ENCODE results near the gene TRABD2A.

TRABD2A gene

DNA sequence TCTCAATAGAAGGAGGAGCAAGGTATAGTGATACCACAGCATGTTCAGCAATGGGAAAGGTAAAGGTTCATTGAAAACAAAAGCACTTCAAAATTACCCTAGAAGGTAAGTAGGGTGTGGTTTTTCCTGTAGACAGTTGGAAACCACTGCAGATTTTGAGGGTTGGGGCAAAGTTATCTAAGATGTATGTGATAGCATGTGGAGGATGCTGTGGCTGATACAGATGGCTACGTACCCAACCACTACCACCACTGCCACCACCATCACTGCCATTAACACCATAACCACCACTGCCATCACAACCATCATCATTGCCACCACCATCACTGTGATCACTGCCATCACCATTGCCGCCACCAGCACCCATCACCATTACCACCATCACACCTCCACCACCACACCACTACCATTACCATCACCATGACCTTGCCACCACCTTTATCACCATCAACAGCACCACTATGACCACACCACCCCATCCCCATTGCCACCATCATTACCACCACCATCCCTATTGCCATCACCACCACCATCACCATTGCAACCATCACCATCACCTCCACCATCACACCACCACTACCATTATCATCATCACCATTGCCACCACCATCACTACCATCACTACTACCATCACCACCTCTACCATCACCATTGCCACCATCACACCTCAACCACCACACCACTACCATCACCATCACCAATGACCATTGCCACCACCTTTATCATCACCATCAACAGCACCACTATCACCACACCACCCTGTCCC lies 28.2 kb upstream of the TRABD2A start:
- H3K4me1 Mint-ChIP-seq (ENCODE audit: low read depth) = peaks cover 51% of the 10 kb centered on the region
- peaks cover 18% of the 10 kb centered on the region for H3K9me3 Mint-ChIP-seq
- H3K4me3 Mint-ChIP-seq = peak overlapping the region; percentile 96
- H3K36me3 Mint-ChIP-seq (ENCODE audit: low read depth) = peaks cover 49% of the 10 kb centered on the region
- H3K27me3 Mint-ChIP-seq (ENCODE audit: low read depth) = no peaks in the 10 kb centered on the region
- H3K27ac Mint-ChIP-seq = peak overlapping the region; percentile 91

DNA sequence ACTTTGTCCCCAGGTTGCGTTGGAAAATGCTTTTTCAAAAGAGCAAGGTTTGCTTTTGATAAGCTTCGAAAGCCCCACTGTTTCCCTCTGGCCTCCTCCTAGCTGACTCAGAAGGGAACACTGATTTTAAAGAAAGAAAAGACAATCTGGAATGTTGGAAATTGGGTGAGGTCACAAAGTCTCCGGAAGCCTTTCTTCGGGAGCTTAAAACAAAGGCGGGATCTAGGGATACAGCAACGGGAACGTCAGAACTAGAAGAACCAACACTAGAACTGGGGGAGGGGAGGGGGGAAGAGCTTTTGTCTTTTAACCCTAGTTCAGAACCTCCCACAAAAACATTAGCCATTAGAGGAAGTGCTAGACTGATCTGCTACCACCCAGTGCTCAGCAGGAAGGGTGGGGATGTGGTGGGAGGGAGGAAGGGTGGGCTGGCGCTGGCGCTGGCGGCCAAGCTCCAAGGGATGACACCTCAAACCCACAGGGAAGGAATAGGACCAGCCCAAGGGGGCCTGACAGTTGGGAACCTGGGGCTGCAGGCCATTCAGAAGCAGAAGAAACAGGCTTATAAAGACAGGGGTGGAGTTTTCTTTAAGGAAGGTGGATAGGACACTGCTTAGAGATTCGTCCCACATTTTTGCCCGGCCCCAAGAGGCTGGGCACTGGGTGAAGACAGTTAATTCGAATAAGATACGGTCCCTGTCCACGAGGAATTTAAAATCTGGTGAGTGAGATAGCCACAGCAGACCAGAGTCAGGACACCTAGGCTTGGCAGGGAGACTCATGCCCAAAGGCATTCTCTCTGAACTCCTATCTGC lies 26.2 kb upstream of the TRABD2A start:
- Mint-ChIP-seq H3K36me3 (ENCODE audit: low read depth) (peaks cover 51% of the 10 kb centered on the region), H3K27me3 (ENCODE audit: low read depth) (no peaks in the 10 kb centered on the region), H3K27ac (peak overlapping the region; percentile 91), H3K4me3 (peak overlapping the region; percentile 96), H3K4me1 (ENCODE audit: low read depth) (peaks cover 58% of the 10 kb centered on the region), H3K9me3 (peaks cover 18% of the 10 kb centered on the region)

DNA sequence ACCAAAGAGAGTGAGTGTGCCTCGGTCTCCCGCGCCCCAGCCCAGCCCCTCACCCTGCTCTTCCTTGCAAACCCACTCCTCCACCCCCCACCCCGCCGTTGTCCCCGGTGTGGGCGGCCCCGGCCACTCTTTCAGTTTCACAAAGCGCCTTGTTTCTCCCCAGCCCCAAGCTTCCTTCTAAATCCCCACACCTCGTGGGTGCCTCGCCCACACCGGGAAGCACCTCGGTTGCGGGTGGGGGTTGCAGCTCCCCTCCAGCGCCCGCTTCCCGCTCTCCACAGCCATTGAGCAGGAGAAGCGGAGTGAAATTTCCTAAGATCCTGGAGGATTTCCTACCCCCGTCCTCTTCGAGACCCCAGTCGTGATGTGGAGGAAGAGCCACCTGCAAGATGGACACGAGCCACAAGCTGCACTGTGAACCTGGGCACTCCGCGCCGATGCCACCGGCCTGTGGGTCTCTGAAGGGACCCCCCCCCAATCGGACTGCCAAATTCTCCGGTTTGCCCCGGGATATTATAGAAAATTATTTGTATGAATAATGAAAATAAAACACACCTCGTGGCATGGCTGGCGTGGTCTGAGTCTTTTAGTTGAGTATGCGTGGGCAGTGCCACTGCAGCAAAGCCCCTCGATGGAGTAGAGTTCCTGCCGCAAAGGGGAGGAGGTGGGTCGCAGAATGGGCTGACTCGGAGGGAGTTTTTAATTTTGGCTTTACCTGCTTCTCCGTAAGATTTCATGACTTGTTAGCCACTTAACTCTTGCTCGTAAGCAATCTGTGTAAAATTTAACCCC lies 25.4 kb upstream of the TRABD2A start:
- Mint-ChIP-seq H3K27ac (peak overlapping the region; percentile 91), H3K4me3 (peak overlapping the region; percentile 96), H3K9me3 (peaks cover 18% of the 10 kb centered on the region), H3K36me3 (ENCODE audit: low read depth) (peaks cover 47% of the 10 kb centered on the region), H3K4me1 (ENCODE audit: low read depth) (peaks cover 58% of the 10 kb centered on the region), H3K27me3 (ENCODE audit: low read depth) (no peaks in the 10 kb centered on the region)

DNA sequence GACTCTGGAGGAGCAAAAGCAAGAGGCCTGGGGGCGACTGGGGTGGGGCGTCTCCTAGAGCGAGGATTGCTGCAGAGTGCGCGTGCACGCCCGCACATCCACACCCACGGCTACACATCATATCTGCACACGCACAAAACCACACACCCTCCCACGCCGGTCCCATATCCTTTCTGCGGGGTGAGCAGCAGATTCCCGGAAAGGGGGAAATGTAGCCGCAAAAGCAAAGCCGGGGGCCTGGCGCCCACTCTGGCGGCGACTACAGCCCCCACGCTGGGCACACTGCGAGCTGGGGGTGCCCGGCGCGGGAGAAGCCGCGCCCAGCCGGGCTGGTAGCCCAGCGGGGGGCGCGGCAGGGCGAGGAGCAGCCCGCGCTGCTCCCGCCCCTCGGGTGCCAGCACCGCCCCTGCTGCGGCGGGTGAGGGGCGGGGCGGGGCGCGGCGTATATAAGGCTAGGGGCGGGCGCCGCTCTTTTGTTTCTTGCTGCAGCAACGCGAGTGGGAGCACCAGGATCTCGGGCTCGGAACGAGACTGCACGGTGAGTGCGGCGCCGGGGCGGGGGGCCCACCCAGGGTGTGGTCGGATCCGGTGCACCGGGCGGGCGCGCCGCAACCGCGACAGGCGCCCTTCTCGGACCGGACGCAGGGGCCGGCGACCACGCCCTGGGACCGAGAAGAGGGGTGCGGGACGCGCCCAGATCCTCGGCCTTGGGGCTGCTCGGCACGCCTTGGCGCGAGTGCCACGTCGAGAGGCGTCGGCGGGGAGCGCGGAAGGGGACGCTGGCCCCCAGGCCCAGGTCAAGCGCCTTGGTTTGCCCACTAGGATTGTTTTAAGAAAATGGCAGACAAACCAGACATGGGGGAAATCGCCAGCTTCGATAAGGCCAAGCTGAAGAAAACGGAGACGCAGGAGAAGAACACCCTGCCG lies 24.6 kb upstream of the TRABD2A start, which contains the start of gene TMSB10:
Gene TMSB10 (plus strand): TSS at position 476 of the 927 bp plus-strand sequence.
- peak within 1 kb of the TSS; percentile 91 for H3K27ac Mint-ChIP-seq
- H3K9me3 Mint-ChIP-seq = peaks cover 18% of the 10 kb centered on the region
- peaks cover 57% of the 10 kb centered on the region for H3K4me1 Mint-ChIP-seq (ENCODE audit: low read depth)
- peak within 1 kb of the TSS; percentile 96 for H3K4me3 Mint-ChIP-seq
- no peaks in the 10 kb centered on the region for H3K27me3 Mint-ChIP-seq (ENCODE audit: low read depth)
- H3K36me3 Mint-ChIP-seq (ENCODE audit: low read depth) = peaks cover 45% of the 10 kb centered on the region

DNA sequence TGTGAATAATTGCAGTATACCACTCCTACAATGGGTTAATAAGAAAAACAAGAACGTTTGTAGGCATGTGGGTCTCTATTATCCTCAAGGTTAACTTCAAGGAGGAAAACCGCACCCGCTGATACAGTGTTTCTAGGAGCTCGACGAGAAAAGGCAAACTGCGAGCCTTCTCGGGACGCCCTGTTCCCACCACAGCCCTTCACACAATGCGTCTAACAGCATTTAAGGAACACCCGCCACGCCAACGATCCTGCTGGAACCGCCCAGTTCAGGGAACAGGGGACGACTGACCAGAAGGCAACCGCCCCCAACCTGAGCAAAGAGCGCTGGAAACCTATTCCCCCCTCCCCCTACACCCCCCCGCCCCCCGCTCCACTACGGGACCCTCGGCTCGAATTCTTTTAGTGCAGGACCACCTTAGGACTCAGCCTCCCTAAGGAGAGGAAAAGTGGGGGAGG lies 23.9 kb upstream of the TRABD2A start:
- H3K9me3 Mint-ChIP-seq = peaks cover 13% of the 10 kb centered on the region
- peaks cover 58% of the 10 kb centered on the region for H3K4me1 Mint-ChIP-seq (ENCODE audit: low read depth)
- no peaks in the 10 kb centered on the region for H3K27me3 Mint-ChIP-seq (ENCODE audit: low read depth)
- H3K36me3 Mint-ChIP-seq (ENCODE audit: low read depth) = peaks cover 39% of the 10 kb centered on the region
- peak overlapping the region; percentile 90 for H3K27ac Mint-ChIP-seq
- peak overlapping the region; percentile 86 for H3K4me3 Mint-ChIP-seq

DNA sequence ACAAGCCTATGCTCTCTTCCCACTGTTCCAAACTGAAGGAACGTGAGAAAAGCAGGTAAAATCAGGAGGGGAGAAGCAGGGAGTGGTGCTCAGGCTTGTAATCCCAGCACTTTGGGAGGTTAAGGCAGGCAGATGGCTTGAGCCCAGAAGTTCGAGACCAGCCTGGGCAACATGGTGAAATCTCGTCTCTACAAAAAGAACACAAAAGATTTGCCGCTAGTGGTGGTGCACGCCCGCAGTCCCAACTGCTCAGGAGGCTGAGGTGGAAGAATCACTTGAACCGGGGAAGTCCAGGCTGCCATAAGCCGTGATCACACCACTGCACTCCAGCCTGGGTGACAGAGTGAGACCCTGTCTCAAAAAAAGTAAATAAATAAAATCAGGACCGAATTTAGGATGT lies 23.3 kb upstream of the TRABD2A start:
- Mint-ChIP-seq H3K4me3 (peak overlapping the region; percentile 86), H3K27ac (peak overlapping the region; percentile 90), H3K36me3 (ENCODE audit: low read depth) (peaks cover 33% of the 10 kb centered on the region), H3K27me3 (ENCODE audit: low read depth) (no peaks in the 10 kb centered on the region), H3K9me3 (peaks cover 7% of the 10 kb centered on the region), H3K4me1 (ENCODE audit: low read depth) (peaks cover 56% of the 10 kb centered on the region)

DNA sequence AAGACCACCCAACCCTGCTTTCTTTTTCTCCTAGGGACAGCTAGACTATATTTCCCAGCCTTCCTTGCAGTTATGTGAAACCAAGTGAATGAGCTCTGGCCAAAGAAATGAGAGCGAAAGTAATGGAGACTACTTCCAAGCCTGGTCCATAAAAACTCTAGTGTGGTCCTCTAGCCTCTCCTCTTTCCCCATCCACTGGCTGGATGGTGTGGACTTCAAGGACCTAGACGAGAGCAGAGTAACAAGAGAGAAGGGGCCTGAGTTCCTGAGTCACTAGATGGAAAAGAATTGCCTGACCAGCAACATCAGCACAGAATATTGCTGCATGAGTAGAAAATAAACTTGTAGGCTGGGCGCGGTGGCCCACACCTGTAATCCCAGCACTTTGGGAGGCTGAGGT lies 21.6 kb upstream of the TRABD2A start:
- no peak overlapping the region for H3K4me3 Mint-ChIP-seq
- no peak overlapping the region for H3K27ac Mint-ChIP-seq
- H3K9me3 Mint-ChIP-seq = no peaks in the 10 kb centered on the region
- no peaks in the 10 kb centered on the region for H3K27me3 Mint-ChIP-seq (ENCODE audit: low read depth)
- peaks cover 25% of the 10 kb centered on the region for H3K36me3 Mint-ChIP-seq (ENCODE audit: low read depth)
- peaks cover 55% of the 10 kb centered on the region for H3K4me1 Mint-ChIP-seq (ENCODE audit: low read depth)

DNA sequence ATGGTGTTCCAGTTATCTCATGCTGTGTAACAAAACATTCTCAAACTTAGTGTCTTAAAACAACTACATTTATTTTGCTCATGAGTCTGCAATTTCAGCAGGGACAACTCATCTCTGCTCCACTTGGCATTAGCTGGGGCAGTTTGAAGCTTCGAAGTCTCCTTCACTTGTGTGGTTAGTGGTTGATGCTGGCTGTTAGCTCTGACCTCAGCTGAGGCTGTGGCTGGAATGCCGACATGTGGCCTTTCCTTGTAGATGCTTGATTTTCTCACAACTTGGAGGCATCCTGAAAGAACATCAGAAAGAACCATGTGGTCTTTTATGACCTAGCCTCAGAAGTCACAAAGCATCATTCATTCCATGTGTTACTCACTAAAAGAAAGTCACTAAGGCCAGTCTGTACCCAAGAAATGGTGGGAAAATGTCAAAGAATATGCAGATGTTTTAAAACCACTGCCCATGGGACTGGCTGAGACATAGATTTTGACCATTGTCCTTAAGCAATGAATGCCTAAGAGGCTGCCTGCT lies 20.8 kb upstream of the TRABD2A start:
- Mint-ChIP-seq H3K4me1 (ENCODE audit: low read depth) (peaks cover 52% of the 10 kb centered on the region), H3K27ac (peak overlapping the region; percentile 43), H3K27me3 (ENCODE audit: low read depth) (no peaks in the 10 kb centered on the region), H3K36me3 (ENCODE audit: low read depth) (peaks cover 16% of the 10 kb centered on the region), H3K4me3 (no peak overlapping the region), H3K9me3 (no peaks in the 10 kb centered on the region)

DNA sequence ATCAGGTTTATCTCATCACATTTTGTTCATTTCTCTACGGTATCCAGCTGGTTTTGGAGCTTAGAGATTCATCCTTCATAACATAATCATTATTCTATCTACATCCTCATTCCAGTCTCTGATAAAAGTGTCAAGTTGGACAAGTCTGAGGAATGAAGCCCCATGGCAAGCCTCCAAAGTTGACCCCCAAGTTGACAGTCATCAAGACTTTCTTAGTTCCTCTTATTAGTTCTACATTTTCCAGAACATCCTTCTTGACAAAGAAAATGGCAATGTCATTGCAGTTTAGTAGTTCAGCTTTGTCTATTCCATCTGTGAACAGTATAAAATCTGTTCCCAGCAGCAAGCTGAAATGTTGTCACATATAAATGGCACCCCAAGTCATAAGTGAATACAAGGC lies 20.1 kb upstream of the TRABD2A start:
- peaks cover 9% of the 10 kb centered on the region for H3K36me3 Mint-ChIP-seq (ENCODE audit: low read depth)
- H3K9me3 Mint-ChIP-seq = no peaks in the 10 kb centered on the region
- H3K4me3 Mint-ChIP-seq = no peak overlapping the region
- no peak overlapping the region for H3K27ac Mint-ChIP-seq
- H3K4me1 Mint-ChIP-seq (ENCODE audit: low read depth) = peaks cover 56% of the 10 kb centered on the region
- H3K27me3 Mint-ChIP-seq (ENCODE audit: low read depth) = no peaks in the 10 kb centered on the region

DNA sequence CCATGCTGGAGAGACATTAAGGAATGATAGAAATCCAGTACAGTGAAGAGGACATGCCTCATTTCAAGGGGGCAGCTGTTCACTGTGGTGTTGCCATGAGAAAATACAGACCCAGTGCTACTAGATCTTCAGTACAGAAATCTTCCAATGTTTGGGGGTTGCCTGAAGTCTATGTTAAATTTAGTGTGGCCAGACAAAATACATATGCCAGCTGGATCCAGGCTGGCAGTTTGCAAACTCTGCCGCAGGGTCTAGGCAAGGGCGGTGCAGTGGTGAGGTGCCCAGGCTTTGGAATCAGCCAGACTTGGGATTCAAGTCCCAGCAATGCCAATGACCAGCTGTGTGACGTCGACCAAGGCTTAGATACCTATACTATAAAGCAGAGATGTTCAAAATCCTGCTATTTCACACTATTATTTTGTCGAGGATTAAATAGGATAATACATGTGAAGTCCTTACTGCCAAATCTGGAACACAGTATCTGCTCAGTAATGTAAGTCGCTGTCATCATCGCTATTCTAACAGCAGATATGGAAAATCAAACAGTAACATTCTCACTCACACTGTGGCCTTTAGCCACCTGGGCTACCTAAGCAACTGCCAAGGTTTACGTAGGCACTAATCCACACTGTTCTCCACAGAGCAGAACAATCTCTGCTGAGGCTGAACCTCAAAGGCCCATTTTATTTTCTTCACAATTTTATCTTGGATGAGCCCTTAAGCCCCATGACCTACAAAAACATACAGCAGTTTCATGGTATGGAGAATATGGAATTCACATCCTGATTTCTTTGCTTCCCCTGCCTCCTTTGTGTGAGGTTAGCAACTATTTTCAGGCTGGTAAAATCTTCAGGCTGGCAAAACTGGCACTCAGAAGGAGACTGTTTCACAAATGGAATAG lies 18.7 kb upstream of the TRABD2A start:
- peaks cover 63% of the 10 kb centered on the region for H3K4me1 Mint-ChIP-seq (ENCODE audit: low read depth)
- H3K27ac Mint-ChIP-seq = no peak overlapping the region
- no peaks in the 10 kb centered on the region for H3K9me3 Mint-ChIP-seq

DNA sequence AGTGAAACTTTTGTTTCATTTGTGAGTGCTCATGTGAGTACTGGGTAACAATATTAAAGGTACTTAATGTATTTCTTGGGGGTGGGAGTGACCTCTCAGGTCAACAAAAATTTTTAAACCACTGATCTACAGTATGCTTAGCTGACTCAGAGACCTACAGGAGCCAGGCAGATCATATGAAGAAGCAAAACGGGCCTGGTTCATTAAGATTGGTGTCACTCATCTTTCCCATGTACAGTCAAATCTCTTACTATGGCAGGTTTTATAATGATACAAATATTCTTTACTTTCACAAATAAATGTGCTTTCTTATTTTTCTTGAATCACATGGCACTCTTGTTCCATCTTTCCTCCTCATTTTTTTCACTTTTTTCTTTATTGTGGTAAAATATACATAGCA lies 16.9 kb upstream of the TRABD2A start:
- Mint-ChIP-seq H3K36me3 (ENCODE audit: low read depth) (peaks cover 7% of the 10 kb centered on the region), H3K4me1 (ENCODE audit: low read depth) (peaks cover 57% of the 10 kb centered on the region), H3K27me3 (ENCODE audit: low read depth) (no peaks in the 10 kb centered on the region), H3K4me3 (no peak overlapping the region), H3K27ac (peak overlapping the region; percentile 96), H3K9me3 (no peaks in the 10 kb centered on the region)

More for the DNA sequence above, 18.7 kb upstream of the TRABD2A start:
- no peak overlapping the region for H3K4me3 Mint-ChIP-seq
- peaks cover 7% of the 10 kb centered on the region for H3K36me3 Mint-ChIP-seq (ENCODE audit: low read depth)
- no peaks in the 10 kb centered on the region for H3K27me3 Mint-ChIP-seq (ENCODE audit: low read depth)

DNA sequence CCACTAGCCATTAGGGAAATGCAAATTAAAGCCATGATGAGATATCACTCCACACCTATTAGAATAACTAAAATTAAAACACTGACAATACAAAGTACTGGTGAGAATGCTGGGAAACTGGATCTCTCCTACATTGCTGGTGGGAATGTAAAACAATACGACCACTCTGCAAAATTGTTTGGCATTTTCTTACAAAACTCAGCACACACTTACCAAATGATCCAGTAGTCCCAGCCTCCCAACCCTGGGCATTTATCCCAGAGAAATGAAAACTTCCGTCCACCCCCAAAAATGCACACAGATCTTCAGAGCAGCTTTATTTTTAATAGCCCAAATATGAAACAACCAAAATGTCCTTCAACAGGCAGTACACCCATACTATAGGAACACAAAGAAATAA lies 15.7 kb upstream of the TRABD2A start:
- no peaks in the 10 kb centered on the region for H3K27me3 Mint-ChIP-seq (ENCODE audit: low read depth)
- H3K4me3 Mint-ChIP-seq = no peak overlapping the region
- no peak overlapping the region for H3K27ac Mint-ChIP-seq
- peaks cover 51% of the 10 kb centered on the region for H3K4me1 Mint-ChIP-seq (ENCODE audit: low read depth)
- peaks cover 5% of the 10 kb centered on the region for H3K36me3 Mint-ChIP-seq (ENCODE audit: low read depth)
- H3K9me3 Mint-ChIP-seq = no peaks in the 10 kb centered on the region
